ENCODE results near the gene SLC24A4.

Gene SLC24A4

DNA sequence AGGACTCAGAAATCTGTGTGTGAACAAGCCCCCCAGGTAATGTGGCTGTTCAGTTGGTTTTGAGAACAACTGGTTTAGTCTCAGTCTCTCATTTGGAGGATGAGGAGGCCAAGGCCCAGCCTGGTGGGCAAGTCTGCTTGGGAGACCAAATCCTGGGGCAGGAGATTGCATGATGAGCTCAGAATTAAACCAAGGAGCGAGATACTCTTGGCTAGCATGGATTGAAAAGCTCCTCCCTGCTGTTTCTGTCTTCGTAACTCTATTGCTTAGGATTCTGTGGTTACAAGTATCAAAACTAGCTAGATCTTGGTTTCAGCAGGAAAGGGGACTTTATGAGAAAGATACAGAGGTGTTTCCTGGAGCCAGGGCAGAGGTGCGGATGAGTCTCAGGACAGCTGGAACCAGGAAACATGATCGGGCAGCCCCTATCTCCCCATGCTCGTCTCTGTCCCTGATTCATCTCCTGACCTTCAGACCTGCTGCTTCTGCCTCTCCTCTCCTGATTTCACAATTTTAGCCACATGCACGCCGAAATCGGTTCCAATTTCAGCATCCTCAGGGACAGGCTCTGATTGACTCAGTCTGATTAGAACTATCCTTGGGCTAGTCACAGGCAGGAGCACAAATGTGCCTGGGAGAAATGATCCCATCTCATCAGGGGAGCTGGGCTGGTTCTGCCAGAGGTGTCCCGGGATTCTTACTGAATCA lies 150.4 kb downstream of the SLC24A4 start:
- Histone ChIP-seq H3K4me1 (ENCODE audit: control insufficient read depth, low read length) (no peaks in the 10 kb centered on the region), H3K27me3 (ENCODE audit: control insufficient read depth, low read length) (no peaks in the 10 kb centered on the region), H3K9me3 (ENCODE audit: control insufficient read depth, insufficient read depth, low read length) (no peaks in the 10 kb centered on the region), H3K4me2 (ENCODE audit: low read length) (no peak overlapping the region), H3K79me2 (ENCODE audit: control insufficient read depth, low read length) (no peaks in the 10 kb centered on the region), H3K4me3 (ENCODE audit: low read length) (no peak overlapping the region), H4K20me1 (ENCODE audit: control insufficient read depth, insufficient read depth, low read depth, low read length) (no peaks in the 10 kb centered on the region), H3K36me3 (ENCODE audit: control insufficient read depth, low read length) (no peaks in the 10 kb centered on the region), H3F3A (ENCODE audit: control insufficient read depth, insufficient read depth) (no peaks in the 10 kb centered on the region), H3K27ac (ENCODE audit: low read depth, low read length) (no peak overlapping the region), H3K9me2 (replicated peaks; ENCODE audit: control insufficient read depth, low read length) (no peaks in the 10 kb centered on the region)
- TF ChIP-seq, protein P1, sequence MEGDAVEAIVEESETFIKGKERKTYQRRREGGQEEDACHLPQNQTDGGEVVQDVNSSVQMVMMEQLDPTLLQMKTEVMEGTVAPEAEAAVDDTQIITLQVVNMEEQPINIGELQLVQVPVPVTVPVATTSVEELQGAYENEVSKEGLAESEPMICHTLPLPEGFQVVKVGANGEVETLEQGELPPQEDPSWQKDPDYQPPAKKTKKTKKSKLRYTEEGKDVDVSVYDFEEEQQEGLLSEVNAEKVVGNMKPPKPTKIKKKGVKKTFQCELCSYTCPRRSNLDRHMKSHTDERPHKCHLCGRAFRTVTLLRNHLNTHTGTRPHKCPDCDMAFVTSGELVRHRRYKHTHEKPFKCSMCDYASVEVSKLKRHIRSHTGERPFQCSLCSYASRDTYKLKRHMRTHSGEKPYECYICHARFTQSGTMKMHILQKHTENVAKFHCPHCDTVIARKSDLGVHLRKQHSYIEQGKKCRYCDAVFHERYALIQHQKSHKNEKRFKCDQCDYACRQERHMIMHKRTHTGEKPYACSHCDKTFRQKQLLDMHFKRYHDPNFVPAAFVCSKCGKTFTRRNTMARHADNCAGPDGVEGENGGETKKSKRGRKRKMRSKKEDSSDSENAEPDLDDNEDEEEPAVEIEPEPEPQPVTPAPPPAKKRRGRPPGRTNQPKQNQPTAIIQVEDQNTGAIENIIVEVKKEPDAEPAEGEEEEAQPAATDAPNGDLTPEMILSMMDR (IDR thresholded peaks at IDR 0.05; ENCODE audit: low read depth, low read length, poor library complexity, severe bottlenecking): no peak
- no peak for TF ChIP-seq EZH2phosphoT487 (IDR thresholded peaks at IDR 0.05; ENCODE audit: borderline replicate concordance, low read length)

DNA sequence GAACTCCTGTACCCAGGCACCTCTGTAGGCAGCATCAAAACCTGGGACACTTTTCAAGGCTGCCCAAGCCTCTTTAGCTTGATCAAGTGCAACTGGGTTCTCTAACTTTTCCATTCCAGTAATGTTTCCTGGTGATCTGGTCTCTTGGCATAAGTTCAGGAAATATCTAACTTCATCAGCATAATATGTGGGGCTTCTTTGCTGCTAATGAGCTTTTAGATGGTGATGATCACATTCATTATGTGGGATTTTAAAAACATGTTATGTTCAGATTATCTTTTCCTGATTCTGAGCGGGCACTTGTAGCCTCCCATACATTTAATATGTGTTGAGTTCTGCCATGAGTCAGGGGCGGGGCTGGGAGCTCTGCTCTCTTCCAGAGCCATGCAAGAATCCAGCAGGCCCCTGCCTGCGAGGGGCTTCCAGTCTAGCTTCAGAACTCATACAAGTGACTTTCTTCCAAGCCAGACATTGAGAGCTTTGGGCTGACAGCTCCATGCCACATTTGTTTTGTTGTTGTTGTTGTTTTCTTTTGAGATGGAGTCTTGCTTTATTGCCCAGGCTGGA lies 151.1 kb downstream of the SLC24A4 start:
- H3K27me3 ChIP-seq (ENCODE audit: control insufficient read depth, low read length): no peaks in the 10 kb centered on the region
- no peaks in the 10 kb centered on the region for H3K9me3 ChIP-seq (ENCODE audit: control insufficient read depth, insufficient read depth, low read length)
- no peaks in the 10 kb centered on the region for H3K36me3 ChIP-seq (ENCODE audit: control insufficient read depth, low read length)
- no peaks in the 10 kb centered on the region for H3K79me2 ChIP-seq (ENCODE audit: control insufficient read depth, low read length)
- TF ChIP-seq, protein P1 (IDR thresholded peaks at IDR 0.05; ENCODE audit: low read depth, low read length, poor library complexity, severe bottlenecking): no peak
- no peak for TF ChIP-seq EZH2phosphoT487 (IDR thresholded peaks at IDR 0.05; ENCODE audit: borderline replicate concordance, low read length)
- H3K4me2 ChIP-seq (ENCODE audit: low read length): no peak overlapping the region
- H3K9me2 ChIP-seq (replicated peaks; ENCODE audit: control insufficient read depth, low read length): no peaks in the 10 kb centered on the region
- no peaks in the 10 kb centered on the region for H4K20me1 ChIP-seq (ENCODE audit: control insufficient read depth, insufficient read depth, low read depth, low read length)
- H3K4me3 ChIP-seq (ENCODE audit: low read length): no peak overlapping the region
- no peaks in the 10 kb centered on the region for H3K4me1 ChIP-seq (ENCODE audit: control insufficient read depth, low read length)
- no peaks in the 10 kb centered on the region for H3F3A ChIP-seq (ENCODE audit: control insufficient read depth, insufficient read depth)
- no peak overlapping the region for H3K27ac ChIP-seq (ENCODE audit: low read depth, low read length)

DNA sequence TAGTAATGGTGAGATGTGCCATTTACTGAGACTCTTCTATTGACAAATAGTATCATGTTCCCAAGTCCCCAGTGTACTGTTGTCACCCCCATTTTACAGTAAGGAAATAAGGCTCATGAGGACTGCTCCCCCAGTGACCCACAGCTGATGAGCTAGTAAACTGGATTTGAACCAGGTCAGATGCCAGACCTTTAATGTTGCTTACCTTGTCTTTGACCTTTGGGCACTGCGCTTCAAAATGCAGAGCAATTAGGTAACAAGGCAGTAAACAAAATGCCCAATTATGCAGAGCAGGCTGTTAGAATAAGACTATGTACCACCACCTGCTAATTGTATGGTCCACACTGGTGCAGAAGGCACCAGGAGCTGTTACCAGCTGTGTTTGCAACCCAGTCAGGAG lies 152.1 kb downstream of the SLC24A4 start:
- H3K9me3 ChIP-seq (ENCODE audit: control insufficient read depth, insufficient read depth, low read length): no peaks in the 10 kb centered on the region
- no peaks in the 10 kb centered on the region for H3K79me2 ChIP-seq (ENCODE audit: control insufficient read depth, low read length)
- H3K27me3 ChIP-seq (ENCODE audit: control insufficient read depth, low read length): no peaks in the 10 kb centered on the region
- no peaks in the 10 kb centered on the region for H3K9me2 ChIP-seq (replicated peaks; ENCODE audit: control insufficient read depth, low read length)
- H3K4me3 ChIP-seq (ENCODE audit: low read length): no peak overlapping the region
- H3F3A ChIP-seq (ENCODE audit: control insufficient read depth, insufficient read depth): no peaks in the 10 kb centered on the region
- H4K20me1 ChIP-seq (ENCODE audit: control insufficient read depth, insufficient read depth, low read depth, low read length): no peaks in the 10 kb centered on the region
- H3K4me2 ChIP-seq (ENCODE audit: low read length): no peak overlapping the region
- no peaks in the 10 kb centered on the region for H3K36me3 ChIP-seq (ENCODE audit: control insufficient read depth, low read length)
- H3K27ac ChIP-seq (ENCODE audit: low read depth, low read length): no peak overlapping the region
- H3K4me1 ChIP-seq (ENCODE audit: control insufficient read depth, low read length): no peaks in the 10 kb centered on the region
- TF ChIP-seq EZH2phosphoT487 (IDR thresholded peaks at IDR 0.05; ENCODE audit: borderline replicate concordance, low read length): no peak
- TF ChIP-seq, protein P1 (IDR thresholded peaks at IDR 0.05; ENCODE audit: low read depth, low read length, poor library complexity, severe bottlenecking): no peak
